ENCODE measurements around the gene COBL. TPM values are rescaled to one million over a fixed set of nuclear protein-coding genes. Genes with fewer than 3 reads are reported as not detected.

COBL gene
- polyA plus RNA-seq, 1 donor from 2014 or later = not detected

- Mint-ChIP-seq H3K27me3 (no peaks in the 10 kb centered on the region), H3K4me1 (no peaks in the 10 kb centered on the region), H3K9me3 (no peaks in the 10 kb centered on the region), H3K4me3 (no peak overlapping the region), H3K36me3 (no peaks in the 10 kb centered on the region), H3K27ac (no peak overlapping the region)
These were observed 239.2 kb downstream of the COBL start for GRCh38 chr7:51077316-51077986.

- H3K36me3 Mint-ChIP-seq = no peaks in the 10 kb centered on the region
- H3K27ac Mint-ChIP-seq = no peak overlapping the region
- no peaks in the 10 kb centered on the region for H3K9me3 Mint-ChIP-seq
- H3K4me3 Mint-ChIP-seq = no peak overlapping the region
- H3K27me3 Mint-ChIP-seq = no peaks in the 10 kb centered on the region
- H3K4me1 Mint-ChIP-seq = no peaks in the 10 kb centered on the region
These were observed 240.7 kb downstream of the COBL start for GRCh38 chr7:51075681-51076580.

- no peak overlapping the region for H3K27ac Mint-ChIP-seq
These were observed 243.4 kb downstream of the COBL start for GRCh38 chr7:51073171-51073570.

GRCh38 chr7:51072281-51072680 is 244.3 kb downstream of the COBL start:
- Mint-ChIP-seq H3K27me3 (no peaks in the 10 kb centered on the region), H3K36me3 (peaks cover 2% of the 10 kb centered on the region), H3K4me3 (no peak overlapping the region), H3K4me1 (no peaks in the 10 kb centered on the region), H3K27ac (no peak overlapping the region), H3K9me3 (peaks cover 0 to 1% (median 0%) of the 10 kb centered on the region in 3 donors)

More at GRCh38 chr7:51073171-51073570, 243.4 kb downstream of the COBL start:
- Mint-ChIP-seq H3K9me3 (peaks cover 0 to 1% (median 0%) of the 10 kb centered on the region in 3 donors), H3K36me3 (peaks cover 2% of the 10 kb centered on the region), H3K27me3 (no peaks in the 10 kb centered on the region), H3K4me1 (no peaks in the 10 kb centered on the region), H3K4me3 (no peak overlapping the region)

GRCh38 chr7:51071427-51071826 is 245.2 kb downstream of the COBL start:
- H3K36me3 Mint-ChIP-seq = peaks cover 2% of the 10 kb centered on the region
- no peaks in the 10 kb centered on the region for H3K27me3 Mint-ChIP-seq
- no peak overlapping the region for H3K27ac Mint-ChIP-seq
- no peak overlapping the region for H3K4me3 Mint-ChIP-seq
- peaks cover 0 to 1% (median 0%) of the 10 kb centered on the region in 3 donors for H3K9me3 Mint-ChIP-seq
- H3K4me1 Mint-ChIP-seq = no peaks in the 10 kb centered on the region

- peaks cover 2% of the 10 kb centered on the region for H3K36me3 Mint-ChIP-seq
- H3K4me1 Mint-ChIP-seq = no peaks in the 10 kb centered on the region
- H3K4me3 Mint-ChIP-seq = no peak overlapping the region
- peaks cover 0 to 3% (median 0%) of the 10 kb centered on the region in 3 donors for H3K9me3 Mint-ChIP-seq
- H3K27ac Mint-ChIP-seq = no peak overlapping the region
- H3K27me3 Mint-ChIP-seq = no peaks in the 10 kb centered on the region
These were observed 246.5 kb downstream of the COBL start for GRCh38 chr7:51070151-51070550.

- Mint-ChIP-seq H3K36me3 (peaks cover 2% of the 10 kb centered on the region), H3K27ac (no peak overlapping the region), H3K27me3 (no peaks in the 10 kb centered on the region), H3K4me1 (no peaks in the 10 kb centered on the region), H3K9me3 (peaks cover 0 to 3% (median 0%) of the 10 kb centered on the region in 3 donors), H3K4me3 (no peak overlapping the region)
These were observed 247.1 kb downstream of the COBL start for GRCh38 chr7:51069411-51070083.

- peaks cover 2% of the 10 kb centered on the region for H3K36me3 Mint-ChIP-seq
- H3K9me3 Mint-ChIP-seq = peaks cover 0 to 3% (median 0%) of the 10 kb centered on the region in 3 donors
- H3K4me1 Mint-ChIP-seq = no peaks in the 10 kb centered on the region
- no peaks in the 10 kb centered on the region for H3K27me3 Mint-ChIP-seq
- H3K4me3 Mint-ChIP-seq = no peak overlapping the region
- no peak overlapping the region for H3K27ac Mint-ChIP-seq
These were observed 248.2 kb downstream of the COBL start for GRCh38 chr7:51068401-51068800.

GRCh38 chr7:51067757-51068156 is 248.9 kb downstream of the COBL start:
- peaks cover 0 to 3% (median 0%) of the 10 kb centered on the region in 3 donors for H3K9me3 Mint-ChIP-seq
- H3K27me3 Mint-ChIP-seq = no peaks in the 10 kb centered on the region
- no peaks in the 10 kb centered on the region for H3K4me1 Mint-ChIP-seq
- H3K4me3 Mint-ChIP-seq = no peak overlapping the region
- H3K27ac Mint-ChIP-seq = no peak overlapping the region
- peaks cover 2% of the 10 kb centered on the region for H3K36me3 Mint-ChIP-seq

- Mint-ChIP-seq H3K36me3 (peaks cover 2% of the 10 kb centered on the region), H3K4me1 (no peaks in the 10 kb centered on the region), H3K9me3 (peaks cover 0 to 3% (median 0%) of the 10 kb centered on the region in 3 donors), H3K27me3 (no peaks in the 10 kb centered on the region), H3K4me3 (no peak overlapping the region), H3K27ac (no peak overlapping the region)
These were observed 249.4 kb downstream of the COBL start for GRCh38 chr7:51067258-51067657.

GRCh38 chr7:51066405-51066882 is 250.2 kb downstream of the COBL start:
- Mint-ChIP-seq H3K27ac (no peak overlapping the region), H3K4me1 (no peaks in the 10 kb centered on the region), H3K36me3 (peaks cover 2% of the 10 kb centered on the region), H3K27me3 (no peaks in the 10 kb centered on the region), H3K4me3 (peak overlapping the region in 1 of 4 donors; percentile 49), H3K9me3 (peaks cover 0 to 3% (median 0%) of the 10 kb centered on the region in 3 donors)

GRCh38 chr7:51065766-51066165 is 250.8 kb downstream of the COBL start:
- Mint-ChIP-seq H3K27ac (no peak overlapping the region), H3K36me3 (peaks cover 2% of the 10 kb centered on the region), H3K27me3 (no peaks in the 10 kb centered on the region), H3K4me1 (no peaks in the 10 kb centered on the region), H3K4me3 (no peak overlapping the region), H3K9me3 (peaks cover 0 to 3% (median 0%) of the 10 kb centered on the region in 3 donors)

- Mint-ChIP-seq H3K4me3 (no peak overlapping the region), H3K4me1 (no peaks in the 10 kb centered on the region), H3K27ac (no peak overlapping the region), H3K36me3 (peaks cover 2% of the 10 kb centered on the region), H3K9me3 (peaks cover 0 to 3% (median 0%) of the 10 kb centered on the region in 3 donors), H3K27me3 (no peaks in the 10 kb centered on the region)
These were observed 251.9 kb downstream of the COBL start for GRCh38 chr7:51064688-51065087.

- Mint-ChIP-seq H3K27ac (no peak overlapping the region), H3K4me3 (no peak overlapping the region), H3K4me1 (no peaks in the 10 kb centered on the region), H3K27me3 (no peaks in the 10 kb centered on the region), H3K36me3 (no peaks in the 10 kb centered on the region), H3K9me3 (peaks cover 0 to 2% (median 0%) of the 10 kb centered on the region in 3 donors)
These were observed 254.2 kb downstream of the COBL start for GRCh38 chr7:51062222-51062987.
